ENCODE data around the gene CDC123.
"Not testable (repeated sequence)": the region's sequence is repeated elsewhere in the genome, so short reads cannot be mapped to it uniquely, and the experiment has no call there.

Gene CDC123

GRCh38 chr10:12235796-12236195 lies 39.8 kb downstream of the CDC123 start:
- DNase-seq (ENCODE audit: low read depth in 2 of 2): no peak

- no peak for DNase-seq (ENCODE audit: low read depth in 2 of 2)
These were observed 41.6 kb downstream of the CDC123 start for GRCh38 chr10:12237265-12238220.

DNA sequence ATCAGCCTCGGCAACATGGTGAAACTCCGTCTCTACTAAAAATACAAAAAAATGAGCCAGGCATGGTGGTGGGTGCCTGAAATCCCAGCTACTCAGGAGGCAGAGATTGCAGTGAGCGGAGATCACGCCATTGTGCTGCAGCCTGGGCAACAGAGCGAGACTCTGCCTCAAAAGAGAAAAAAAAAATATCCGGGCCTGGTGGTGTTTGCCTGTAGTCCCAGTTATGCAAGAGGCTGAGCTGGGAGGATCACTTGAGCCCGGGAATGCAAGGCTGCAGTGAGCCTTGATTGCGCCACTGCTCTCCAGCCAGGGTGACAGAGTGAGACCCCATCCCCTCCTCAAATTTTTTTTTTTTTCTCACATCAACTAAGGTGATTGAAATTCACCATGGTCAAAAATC lies 42.8 kb downstream of the CDC123 start:
- DNase-seq (ENCODE audit: low read depth in 2 of 2): no peak

DNA sequence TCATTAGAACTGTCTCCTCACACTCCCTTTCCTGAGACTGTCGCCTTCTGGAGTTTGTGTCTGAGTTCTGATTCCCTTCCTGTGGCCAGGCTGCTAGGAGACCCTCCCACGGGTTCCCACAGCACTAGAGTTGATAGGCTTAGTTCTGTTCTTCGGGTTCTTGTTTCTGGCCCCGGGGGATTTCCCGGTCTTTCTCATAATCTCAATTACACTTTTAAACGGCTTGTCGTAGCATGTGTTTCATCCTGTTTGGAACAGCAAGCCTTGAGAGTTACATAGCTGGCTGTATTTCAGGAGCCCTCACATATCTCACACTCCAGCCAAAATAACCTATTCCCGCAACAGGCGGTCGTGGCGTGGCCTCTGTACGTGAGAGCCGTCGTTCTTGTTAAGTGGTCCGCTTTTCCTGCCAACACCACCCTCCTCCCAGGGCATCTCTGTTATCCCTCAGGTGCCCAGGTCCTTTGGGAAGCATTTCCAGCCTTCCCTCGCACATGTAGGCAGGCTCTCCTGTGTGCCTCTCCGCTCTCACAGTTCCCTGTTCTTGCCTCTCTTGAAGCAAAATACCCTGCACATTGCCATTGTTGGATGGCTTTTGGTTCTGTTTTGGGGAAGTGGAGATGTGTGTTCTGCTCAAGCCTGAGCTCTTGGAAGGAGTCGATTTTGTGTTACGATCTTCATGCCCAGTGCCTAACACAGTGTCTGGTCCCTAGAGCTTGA lies 46.0 kb downstream of the CDC123 start:
- DNase-seq (ENCODE audit: low read depth in 2 of 2): no peak

DNA sequence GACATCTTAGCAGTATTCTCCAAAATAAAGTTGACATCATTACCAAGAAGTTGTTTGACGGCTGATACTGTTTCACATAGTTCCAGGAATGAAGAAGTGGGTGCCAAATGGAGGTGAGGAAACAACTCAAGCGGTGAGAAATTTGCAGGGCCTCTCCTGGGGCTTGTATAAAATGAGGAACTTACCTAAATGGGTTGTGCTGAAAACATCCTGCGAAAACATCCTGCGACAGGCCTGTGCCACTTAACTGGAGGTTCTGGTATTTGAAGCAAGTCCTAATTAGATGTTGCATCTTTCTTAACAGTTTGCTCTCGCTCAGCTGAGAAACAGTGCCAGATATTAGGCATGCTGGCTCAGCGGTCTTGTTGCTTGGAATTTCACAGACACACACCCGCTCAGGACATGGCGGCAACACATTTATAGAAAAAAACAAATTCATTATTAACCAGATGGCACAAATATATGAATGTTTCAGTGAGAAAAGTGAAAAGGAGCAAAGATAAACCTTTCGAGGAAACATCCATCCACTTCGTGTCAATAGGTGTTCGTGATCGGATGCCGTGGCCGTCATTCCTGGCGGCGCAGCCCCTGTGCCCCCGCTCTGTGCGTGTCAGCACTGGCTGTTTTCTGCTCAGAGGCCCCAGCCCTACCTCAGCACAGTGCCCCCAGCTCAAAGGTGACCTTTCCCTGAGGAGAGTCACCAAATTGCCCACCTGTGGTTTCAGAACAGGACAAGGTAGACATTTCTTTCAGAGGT lies 48.1 kb downstream of the CDC123 start:
- DNase-seq (ENCODE audit: low read depth in 2 of 2): no peak

GRCh38 chr10:12250181-12250580 lies 54.2 kb downstream of the CDC123 start:
- no peak for DNase-seq (ENCODE audit: low read depth in 2 of 2)

- not testable (repeated sequence) for DNase-seq (ENCODE audit: low read depth in 2 of 2)
These were observed 54.7 kb downstream of the CDC123 start for GRCh38 chr10:12250702-12251101.

DNA sequence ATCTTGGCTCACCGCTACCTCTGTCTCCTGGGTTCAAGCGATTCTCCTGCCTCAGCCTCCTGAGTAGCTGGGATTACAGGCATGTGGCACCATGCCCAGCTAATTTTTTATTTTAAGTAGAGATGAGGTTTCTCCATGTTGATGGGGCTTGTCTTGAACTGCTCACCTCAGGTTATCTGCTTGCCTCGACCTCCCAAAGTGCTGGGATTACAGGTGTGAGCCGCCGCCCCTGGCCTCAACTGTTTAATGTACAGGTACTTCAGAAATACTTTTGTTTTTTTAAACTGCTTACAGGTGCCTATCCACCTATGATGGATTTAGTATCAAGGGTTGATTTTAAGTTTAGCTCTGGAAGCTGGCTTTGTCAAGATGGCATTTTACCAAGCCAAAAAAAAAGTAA lies 55.6 kb downstream of the CDC123 start:
- no peak for DNase-seq (ENCODE audit: low read depth in 2 of 2)

DNA sequence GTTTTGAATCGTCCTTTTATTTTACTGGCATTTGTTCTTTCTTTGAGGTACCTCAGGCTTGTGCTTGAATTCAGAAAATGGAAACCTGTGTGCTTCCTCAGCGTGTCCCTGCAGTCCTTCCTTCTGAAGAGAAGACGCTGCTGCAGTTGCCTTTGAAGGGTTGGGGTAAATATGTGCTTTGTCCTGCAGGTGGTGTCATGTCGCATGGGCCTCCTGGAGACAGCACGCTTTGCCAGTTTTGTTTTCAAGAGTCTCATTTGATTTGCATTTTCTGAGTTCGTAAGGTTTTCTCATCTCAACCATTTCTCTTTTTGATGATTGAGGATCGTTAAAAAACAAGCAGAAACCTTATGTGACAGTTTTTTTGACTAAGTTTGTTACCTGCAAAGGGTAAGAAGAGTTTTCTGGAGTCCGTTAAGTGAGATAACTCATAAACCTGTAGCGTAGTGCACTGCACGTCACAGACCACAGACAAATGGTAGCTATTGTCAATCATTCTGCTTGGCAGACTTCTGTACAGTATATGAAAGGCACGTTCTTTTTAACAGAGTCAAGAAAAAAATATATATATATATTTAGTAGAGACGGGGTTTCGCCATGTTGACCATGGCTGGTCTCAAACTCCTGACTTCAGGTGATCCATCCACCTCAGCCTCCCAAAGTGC lies 57.0 kb downstream of the CDC123 start:
- no peak for DNase-seq (ENCODE audit: low read depth in 2 of 2)

- DNase-seq (ENCODE audit: low read depth in 2 of 2): no peak
These were observed 59.1 kb downstream of the CDC123 start for GRCh38 chr10:12255048-12255447.

DNA sequence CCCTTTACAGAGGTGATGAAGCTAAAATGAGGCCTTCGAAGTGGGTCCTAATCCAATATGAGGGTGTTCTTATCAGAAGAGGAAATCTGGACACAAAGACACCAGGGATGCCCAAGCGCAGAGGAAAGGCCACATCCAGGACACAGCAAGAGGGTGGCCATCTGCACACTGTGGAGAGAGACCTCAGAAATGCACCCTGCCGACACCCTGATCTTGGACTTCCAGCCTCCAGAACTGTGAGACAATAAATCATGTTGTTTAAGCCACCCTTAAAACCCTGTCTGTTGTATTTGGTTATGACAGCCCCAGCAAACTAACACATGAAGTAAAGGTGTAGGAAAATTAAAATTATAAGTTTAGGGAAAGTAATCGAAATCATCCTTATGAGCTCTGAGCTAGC lies 64.0 kb downstream of the CDC123 start:
- no peak for DNase-seq (ENCODE audit: low read depth in 2 of 2)

DNA sequence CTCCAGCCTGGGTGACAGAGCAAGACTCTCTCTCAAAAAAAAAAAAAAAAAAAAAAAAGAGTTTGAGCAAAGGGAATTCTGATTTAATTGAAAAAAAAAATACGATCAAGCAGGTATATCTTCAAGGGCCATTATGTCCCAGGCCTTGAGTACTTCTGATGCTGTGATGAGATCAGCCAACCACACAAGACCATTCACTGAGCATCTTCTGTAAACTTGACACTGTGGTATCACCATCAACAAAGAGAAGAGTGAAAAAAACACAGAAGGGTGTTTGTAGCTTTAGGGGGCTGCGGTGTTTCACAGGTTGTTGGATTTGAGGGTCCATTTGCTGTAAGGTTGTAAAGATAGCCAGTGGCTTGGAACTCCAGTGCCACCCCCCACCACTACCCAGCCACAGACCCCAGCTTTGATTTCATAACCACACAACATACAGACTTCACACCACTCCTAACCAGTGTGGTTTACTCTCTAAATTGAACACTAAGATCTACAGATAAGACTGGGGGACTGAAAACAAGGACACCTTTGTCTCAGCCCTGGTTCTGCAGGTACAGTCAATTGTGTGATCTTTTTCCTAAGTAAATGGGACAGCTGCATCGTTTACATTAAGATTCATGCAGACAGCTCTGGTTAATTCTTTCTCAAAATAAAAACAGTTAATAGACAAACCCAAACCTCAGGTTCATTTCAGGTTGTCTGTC lies 66.4 kb downstream of the CDC123 start:
- no peak for DNase-seq (ENCODE audit: low read depth in 2 of 2)

DNA sequence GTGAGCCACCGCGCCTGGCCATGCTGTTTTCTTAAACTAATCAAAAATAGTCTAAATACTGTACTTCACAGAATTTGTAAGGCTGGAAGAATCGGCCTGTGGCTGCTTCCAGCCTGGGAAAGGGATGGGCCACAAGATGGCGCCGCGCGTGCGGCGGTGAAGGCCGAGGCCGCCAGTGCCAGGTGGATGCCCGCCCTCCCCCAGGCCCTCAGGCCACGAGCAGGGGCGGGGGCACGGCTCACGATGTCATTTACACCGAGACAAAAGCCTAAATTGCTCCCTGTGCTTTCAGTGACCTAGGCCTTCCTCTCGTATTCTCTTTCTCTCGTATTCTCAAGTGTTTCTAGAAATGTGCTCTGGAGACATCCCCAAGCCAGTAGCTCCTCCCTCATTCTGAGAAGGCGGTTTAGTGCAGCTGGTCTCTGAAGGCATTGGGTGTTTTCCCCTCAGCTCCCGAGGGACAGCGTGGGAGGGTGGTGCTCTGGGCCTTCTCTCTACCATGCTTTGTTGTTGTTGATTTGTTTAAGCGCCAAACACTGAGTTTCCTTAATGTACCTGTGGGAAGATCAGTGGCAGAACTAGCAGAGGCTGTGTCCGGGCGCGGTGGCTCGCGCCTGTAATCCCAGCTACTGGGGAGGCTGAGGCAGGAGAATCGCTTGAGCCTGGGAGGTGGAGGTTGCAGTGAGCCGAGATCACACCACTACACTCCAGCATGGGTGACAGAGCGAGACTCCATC lies 68.4 kb downstream of the CDC123 start:
- DNase-seq (ENCODE audit: low read depth in 2 of 2): peak; percentile 32 to 41

DNA sequence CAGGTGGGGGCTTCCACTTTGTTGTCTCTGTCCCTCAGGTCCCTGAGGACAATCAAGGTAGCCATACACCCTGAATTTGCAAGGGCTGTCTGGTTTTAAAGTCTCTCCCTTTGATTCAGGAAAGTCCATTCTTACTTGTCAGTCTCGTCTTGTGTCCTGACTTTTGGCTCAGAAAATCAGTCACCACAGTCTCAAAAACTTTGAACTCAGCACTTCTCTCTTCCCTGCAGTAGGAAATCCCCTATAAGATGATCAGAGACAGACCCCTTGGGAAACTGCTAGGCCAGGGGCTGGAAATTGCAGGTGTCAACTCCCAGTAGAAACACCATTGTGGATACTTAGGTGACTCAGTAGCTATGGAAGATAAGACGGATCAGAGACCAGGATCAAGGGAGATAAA lies 73.1 kb downstream of the CDC123 start:
- DNase-seq (ENCODE audit: low read depth in 2 of 2): no peak

GRCh38 chr10:12271210-12271540 lies 75.2 kb downstream of the CDC123 start:
- no peak for DNase-seq (ENCODE audit: low read depth in 2 of 2)

- not testable (repeated sequence) for DNase-seq (ENCODE audit: low read depth in 2 of 2)
These were observed 81.9 kb downstream of the CDC123 start for GRCh38 chr10:12277862-12278261.

DNA sequence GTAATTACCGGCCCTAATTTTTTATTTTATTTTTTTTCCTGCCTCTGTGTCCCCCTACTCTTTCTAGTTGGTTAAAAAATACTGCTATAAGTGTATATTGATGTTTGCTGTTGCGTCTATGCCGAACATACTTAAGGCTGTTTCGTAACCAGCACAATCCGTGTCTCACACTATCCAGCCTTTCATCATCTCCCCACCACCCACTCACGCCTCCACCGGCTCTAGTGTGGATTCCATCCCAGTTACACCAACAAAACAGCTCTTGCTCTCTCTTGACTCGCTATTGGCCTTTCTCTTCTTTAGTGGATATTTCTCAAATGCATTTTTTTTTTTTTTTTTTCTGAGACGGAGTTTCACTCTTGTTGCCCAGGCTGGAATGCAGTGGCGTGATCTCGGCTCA lies 83.3 kb downstream of the CDC123 start:
- DNase-seq (ENCODE audit: low read depth in 2 of 2): no peak

GRCh38 chr10:12287772-12288171 lies 91.8 kb downstream of the CDC123 start:
- no peak for DNase-seq (ENCODE audit: low read depth in 2 of 2)

DNA sequence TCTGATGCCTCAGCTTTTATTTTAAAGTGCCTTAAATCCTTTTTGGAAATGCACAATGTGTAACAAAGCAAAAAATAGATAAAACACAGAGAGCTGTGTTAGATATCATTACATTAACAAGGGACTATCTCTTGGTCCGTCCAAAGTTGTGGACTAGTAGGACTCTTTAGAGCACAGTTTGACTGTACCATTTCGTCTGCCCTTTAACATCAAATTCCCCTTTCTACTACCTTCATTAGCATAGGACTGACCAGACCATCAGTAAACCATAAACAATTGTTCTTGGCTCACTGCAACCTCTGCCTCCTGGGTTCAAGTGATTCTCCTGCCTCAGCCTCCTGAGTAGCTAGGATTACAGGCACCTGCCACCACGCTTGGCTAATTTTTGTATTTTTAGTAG lies 101.8 kb downstream of the CDC123 start:
- not testable (repeated sequence) for DNase-seq (ENCODE audit: low read depth in 2 of 2)

DNA sequence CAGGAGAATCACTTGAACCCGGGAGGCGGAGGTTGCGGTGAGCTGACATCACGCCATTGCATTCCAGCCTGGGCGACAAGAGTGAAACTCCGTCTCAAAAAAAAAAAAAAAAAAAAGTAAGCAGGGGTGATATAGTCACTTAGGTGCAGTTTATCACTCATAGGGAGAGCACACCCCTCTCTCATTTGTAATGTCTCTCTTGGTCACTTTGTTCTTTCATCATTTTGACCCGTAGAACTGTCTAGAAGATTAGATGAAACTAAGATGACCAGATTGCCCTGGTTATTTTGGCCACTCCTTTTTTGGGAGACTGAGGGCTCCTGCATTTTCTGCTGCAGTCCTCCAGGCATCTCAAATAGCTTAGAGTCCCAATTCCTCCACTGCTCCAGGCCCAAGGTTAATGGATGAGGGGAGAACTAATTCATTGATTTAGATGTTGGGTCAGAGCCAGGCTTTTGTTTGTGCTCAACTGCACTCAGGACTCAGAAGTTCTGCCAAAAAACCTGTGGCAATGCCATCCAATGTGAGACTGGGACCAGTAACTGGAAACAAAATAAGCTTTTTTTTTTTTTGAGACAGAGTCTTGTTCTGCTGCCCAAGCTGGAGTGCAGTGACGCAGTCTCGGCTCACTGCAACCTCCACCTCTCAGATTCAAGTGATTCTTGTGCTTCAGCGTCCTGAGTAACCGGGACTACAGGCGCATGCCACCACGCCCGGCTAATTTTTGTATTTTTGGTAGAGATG lies 103.4 kb downstream of the CDC123 start:
- no peak for DNase-seq (ENCODE audit: low read depth in 2 of 2)

Measured in activated CD8-positive, alpha-beta memory T cell treated with anti-CD3 and anti-CD28 coated beads for 4 hours (primary cell).